HG02642 (cell line): Measurements from ENCODE around the gene KLF5.
"Not testable (repeated sequence)": the region's sequence is repeated elsewhere in the genome, so short reads cannot be mapped to it uniquely, and the experiment has no call there.

Experiments used
- ATAC-seq: cut with Tn5 transposase; IDR thresholded peaks from one replicate; pipeline ENCODE4 v1.9.1; 2021; ENCODE audit warnings: mild to moderate bottlenecking; ENCODE audit not compliant: unreplicated experiment, poor library complexity

The KLF5 gene

DNA sequence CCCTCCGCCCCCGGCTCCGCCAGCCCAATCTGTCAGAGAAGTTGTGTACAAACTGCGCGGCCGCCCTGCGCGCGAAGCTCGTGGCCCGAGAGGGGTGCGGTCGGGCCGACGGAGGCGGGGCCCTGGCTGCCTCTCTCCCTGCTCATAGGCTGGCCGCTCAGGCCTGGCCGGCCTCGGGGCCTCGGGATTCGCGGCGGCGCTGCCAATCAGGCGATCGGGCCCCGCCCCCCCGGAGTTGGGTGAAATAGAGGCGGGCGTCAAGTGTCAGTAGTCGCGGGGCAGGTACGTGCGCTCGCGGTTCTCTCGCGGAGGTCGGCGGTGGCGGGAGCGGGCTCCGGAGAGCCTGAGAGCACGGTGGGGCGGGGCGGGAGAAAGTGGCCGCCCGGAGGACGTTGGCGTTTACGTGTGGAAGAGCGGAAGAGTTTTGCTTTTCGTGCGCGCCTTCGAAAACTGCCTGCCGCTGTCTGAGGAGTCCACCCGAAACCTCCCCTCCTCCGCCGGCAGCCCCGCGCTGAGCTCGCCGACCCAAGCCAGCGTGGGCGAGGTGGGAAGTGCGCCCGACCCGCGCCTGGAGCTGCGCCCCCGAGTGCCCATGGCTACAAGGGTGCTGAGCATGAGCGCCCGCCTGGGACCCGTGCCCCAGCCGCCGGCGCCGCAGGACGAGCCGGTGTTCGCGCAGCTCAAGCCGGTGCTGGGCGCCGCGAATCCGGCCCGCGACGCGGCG is at the start of gene KLF5:
KLF5 (plus strand) TSS at position 270 of the 724 bp plus-strand sequence; CDS start at position 593, 323 bp downstream.
- ATAC-seq = peak; percentile 98

DNA sequence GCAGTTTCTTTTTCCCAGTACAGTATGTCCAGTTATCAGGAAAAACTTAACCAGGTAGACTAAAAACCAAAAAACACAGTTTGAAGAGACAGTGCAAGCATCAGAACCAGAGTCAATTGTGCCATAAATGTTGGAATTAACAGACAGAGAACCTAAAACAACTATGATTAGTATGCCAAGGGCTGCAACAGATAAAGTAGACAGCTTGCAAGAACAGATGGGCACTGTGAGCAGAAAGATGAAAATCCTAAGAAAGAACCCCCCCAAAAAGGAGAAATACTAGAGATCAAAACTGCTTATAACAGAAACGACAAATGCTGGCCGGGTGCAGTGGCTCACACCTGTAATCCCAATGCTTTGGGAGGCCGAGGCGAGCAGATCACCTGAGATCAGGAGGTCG is 47.1 kb upstream of the KLF5 start:
- no peak for ATAC-seq

DNA sequence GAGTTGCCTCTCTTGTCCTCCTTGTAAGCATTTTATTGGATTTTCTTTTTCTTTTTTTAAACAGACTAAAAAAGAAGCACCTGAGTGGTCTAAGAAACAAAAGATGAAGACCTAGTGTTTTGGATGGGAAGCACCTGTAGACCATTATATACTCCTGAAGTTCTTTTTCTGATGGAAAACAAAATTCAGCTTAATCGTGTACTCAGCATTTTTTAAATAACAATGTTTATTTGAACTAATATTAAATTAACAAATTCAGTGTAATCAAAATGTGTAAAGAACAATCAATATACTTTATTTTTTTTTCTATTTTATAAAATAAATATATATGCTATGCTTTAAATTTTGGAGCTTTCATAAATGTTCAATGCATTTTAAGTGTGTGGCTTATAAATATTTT is 43.0 kb upstream of the KLF5 start:
- no peak for ATAC-seq

DNA sequence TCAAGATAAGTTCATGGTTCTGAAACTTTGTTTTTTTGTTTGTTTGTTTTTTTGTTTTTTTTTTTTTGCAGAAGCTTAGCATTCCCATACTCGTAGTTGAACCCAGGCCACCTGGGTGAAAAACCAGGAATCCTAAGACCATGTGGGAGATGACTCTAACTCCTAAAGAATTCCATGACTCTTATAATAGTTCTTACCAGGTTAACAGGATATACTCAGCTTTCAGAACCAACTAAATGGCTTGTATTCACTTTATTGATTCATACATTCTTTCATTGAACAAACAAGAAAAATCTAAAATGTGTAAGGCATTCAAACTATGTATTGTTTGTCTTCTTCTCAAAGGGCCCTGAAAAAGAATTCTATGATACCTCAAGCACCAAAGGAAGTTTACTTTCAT is 40.5 kb upstream of the KLF5 start:
- ATAC-seq = no peak

DNA sequence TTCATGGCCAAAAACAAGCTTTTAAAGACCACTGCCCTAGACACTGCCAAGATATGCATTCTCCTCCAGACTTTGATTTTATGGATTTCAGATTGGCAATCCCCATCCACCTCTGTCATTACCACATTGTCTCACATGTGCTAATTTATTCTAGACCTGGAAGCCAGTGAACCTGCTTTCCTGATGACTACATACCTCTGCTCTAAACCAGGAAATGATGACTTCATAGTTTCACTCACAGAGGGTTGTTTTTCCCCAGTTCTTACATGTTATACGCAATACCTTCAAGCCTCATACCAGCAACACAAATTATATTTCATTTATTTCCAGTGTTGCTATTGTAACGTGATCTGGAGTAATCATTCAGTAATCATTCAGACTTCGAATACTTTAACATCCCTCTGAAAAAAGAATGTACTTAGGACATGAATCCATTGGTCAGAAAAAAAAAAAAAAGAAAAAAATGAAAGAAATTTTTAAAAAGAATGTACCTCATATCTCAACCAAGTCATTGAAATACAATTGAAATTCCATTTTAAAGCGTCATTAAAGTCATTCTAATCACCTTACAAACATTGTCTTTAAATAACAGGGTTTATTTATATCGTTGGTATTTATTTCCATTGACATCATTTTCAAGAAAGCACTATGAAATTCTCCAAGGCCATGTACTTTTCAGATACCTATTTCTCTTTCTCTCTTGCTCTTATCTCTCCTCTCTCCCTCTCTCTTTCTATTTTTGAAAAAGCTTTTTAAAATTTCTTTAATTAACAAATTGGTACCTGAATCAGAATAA is 33.4 kb upstream of the KLF5 start:
- peak; percentile 76 for ATAC-seq

DNA sequence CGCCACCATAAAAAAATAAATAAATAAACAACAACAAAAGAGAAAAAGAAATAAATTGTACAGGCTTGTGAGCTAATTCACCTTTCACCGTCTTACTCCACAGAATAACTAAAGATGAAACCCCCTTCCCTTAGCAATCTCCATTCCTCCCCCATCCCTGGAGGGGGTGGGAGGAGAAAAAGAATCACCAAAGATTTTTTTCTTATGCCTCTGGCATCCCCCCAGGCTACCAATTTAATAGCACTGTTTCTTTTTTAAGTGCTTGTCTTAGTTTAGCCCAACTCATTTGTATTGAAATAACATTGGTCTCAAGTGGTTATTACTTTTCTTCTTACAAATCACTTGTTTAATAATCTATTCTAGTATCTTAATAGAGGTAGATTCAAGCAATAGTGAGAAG is 23.9 kb upstream of the KLF5 start:
- no peak for ATAC-seq

DNA sequence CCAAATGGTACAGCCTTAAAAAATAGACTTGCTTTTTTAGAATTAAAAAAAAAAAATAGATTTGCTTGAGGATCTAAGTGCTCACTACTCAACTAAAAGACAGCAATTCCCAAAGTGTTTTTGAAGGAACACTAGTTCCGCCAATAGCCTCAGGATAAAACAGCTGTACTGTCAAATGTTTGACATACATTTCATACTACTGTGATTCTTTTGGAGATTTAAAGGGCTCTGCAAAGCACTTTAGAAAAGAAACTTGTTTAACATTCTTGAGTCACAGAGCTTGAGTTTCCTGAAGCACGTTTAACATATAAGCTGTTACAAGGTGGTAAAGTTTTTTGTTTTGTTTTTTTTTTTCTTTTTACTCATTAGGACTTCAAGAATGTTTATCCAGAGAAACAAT is 23.1 kb upstream of the KLF5 start:
- ATAC-seq = no peak

DNA sequence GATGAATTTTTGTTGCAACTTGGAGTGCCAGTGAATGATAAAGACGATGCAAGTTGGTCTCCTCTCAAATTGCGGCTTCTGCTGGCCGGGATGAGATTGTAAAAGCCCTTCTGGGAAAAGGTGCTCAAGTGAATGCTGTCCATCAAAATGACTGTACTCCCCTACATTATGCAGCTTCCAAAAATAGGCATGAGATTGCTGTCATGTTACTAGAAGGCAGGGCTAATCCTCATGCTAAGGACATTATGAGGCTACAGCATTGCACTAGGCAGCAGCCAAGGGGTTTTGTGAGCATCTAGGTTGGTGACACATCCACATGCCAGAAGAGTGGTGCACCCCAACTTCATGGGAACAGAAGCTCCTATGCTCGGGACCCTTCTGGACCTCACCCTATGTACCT is 22.2 kb upstream of the KLF5 start:
- no peak for ATAC-seq

DNA sequence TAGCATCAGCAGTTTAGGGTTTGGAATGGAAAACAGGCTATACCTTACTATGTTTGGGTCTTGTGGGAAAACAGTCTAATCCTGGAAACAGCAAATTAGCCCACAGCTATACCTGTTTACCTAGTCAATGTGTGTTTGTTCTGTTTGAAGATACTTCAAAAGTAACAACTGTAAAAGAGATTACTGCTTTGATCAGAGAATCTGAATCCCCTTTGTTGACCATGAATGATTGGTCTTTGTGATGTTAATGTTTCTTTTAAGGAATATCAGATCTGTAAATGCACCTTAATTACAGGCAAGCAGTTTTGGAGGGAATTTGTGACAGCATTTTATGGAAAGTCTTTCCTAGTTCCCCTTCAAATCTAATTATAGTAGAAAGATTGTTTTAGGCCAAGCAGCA is 20.7 kb upstream of the KLF5 start:
- ATAC-seq = no peak

DNA sequence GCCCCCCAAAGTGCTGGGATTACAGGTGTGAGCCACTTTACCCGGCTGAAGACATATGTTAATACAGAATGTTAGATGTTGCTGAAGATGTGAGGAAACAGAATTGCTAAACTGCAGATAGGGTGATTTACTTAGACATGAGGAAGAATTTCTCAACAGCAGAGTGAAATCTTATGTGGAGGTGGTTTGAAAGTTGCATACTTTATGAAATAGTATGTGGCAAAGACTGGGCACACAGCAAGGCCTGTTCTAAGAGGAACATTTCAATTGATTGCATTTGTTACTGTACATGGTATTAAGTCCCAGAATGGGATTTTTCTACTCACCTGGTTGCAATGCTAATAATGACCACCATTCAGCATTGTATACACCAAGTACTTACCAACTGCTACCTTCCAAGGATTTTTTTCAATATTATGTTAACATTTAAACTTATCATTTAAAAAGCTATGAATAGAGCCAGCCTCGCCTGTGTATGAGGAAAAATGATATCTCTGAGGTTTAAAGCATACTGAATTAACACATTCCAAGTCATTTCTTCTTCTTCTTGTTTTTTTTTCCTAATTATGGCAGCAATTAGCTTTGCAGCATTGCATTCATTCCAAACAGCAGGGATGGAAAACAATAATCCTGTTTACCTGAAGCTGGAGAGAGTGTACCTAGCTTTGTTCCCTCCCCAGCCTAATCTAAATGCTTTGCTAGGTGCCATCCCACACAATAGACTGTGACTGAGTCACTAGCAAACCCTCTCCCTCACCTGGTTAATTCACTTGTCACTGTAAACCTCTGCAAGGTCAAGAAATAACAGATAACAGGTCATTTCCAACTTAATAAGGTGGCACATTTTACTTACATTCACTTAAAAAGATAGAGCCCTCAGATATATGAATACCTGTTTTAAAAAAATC is 19.4 kb upstream of the KLF5 start:
- ATAC-seq = no peak

DNA sequence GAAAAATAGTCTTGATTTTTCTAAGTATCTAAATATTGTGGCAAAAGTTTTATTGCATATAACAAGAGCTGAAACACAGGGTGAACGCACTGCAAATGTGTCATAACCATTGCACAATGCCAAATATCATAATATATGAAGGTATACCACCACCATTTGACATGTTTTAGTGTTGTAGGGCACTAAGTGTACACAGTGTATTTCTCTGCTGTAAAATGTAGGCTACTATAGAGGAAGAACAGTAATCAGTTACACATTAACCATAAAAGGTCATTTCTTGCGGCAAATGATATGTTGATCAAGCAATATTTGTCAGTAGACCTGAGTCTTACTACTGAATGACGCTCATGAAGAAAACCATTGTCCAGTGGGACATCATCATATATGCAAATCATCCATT is 18.3 kb upstream of the KLF5 start:
- ATAC-seq = no peak

DNA sequence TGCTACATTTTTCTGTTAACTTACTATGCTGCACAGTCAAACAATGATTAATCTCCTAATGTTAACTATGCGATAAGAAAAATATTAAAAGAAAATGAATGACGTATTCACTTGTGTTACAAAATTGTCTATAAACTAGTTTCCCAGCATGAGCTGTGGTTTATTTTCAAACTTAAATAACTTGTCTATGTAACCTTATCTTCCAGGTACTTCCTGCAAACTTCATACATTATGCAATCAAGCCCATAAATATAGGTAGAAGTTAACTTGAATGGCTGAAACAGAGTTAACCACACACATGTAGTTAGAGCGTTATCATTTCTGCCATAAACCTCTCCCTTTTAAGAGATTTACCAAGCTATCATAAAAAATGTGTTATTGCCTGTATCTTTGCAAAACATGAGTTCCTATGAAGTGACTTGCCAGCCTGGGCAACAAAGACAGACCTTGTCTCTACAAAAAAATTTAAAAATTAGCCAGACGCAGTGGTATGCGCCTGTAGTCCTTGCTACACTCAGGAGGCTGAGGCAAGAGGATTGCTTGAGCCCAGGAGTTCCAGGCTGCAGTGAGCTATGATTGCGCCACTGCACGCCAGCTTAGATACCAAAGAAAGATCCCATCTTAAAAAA is 17.7 kb upstream of the KLF5 start:
- ATAC-seq = no peak

DNA sequence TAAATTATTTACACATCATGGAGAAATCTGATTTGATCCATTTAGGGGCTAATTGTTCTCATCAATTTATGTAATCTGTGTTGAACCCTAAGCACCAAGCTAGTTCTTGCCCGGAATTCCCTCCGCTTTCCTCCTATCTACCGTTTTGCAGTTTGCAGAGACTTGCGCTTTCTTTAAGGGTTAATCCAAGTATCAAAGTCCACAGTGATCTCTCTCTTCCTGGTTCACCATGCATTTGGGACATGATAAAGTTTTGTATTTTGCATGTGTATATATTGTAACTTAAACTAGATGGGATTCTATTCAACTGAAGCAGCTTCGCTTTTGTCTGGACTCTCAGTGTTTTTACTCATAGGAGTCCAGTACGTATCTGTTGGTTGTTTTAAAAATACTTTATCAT is 13.8 kb upstream of the KLF5 start:
- ATAC-seq = no peak

DNA sequence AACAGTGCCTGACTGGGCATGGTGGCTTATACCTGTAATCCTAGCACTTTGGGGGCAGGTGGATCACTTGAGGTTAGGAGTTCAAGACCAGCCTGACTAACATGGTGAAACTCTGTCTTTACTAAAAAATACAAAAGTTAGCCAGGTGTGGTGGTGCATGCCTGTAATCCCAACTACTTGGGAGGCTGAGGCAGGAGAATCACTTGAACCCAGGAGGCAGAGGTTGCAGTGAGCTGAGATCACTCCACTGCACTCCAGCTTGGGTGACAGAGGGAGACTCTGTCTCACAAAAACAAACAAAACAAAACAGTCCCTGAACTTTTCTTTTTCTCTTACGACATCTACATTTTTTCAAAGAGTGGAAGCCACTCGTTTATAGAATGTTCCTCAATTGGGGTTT is 10.2 kb upstream of the KLF5 start:
- not testable (repeated sequence) for ATAC-seq

DNA sequence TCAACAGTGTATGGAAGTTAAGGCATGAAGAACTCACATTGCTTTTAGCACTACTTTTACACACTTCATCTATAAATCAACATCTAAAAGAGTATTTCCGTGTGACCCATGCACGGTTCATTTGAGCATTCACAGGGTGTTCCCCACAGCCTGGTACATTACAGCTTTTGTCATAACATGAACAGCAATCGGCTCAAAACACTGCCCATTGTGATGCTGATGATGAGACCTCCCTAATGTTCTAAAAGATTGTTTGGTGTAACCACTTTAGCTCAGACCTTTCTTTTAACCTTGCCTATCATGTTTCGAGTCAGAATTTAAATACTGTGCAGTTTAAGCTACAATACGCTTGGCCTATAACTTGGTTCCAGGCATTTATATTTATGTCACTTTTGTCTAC is 4.1 kb upstream of the KLF5 start:
- ATAC-seq = no peak

DNA sequence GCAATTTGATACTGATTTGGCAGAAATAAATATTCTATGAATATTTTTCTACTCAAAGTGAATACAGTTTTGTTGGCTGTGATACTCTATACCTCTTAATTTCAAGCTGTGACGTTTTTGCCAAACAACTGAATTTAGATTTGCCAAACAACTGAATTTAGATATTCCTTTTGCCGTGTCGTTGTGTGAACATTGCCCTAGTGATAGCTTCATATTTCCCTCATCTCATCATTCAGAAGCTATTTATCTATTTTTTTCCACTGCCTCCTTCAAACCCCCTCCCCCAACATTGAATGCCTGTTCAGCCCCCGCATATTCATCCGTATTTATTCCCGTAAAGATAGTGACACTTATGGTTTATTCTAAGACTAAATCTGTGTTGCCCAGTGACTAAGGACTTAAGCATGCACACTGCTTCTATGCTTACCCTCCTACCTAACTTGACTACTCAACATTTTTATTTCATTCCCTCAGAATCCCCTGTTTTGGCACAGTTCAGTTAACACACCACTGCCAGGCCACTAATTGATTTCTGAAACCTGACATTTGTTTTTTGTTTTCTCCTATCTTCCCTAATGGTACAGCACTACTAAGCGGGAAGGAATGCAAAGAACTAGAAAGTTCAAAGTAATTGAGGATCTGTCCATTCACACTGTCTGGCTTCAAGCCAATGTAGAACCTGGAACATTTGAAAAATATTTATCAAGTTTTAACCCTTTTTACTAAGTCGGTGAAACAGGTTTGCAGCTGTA is 2.8 kb upstream of the KLF5 start:
- ATAC-seq = no peak

DNA sequence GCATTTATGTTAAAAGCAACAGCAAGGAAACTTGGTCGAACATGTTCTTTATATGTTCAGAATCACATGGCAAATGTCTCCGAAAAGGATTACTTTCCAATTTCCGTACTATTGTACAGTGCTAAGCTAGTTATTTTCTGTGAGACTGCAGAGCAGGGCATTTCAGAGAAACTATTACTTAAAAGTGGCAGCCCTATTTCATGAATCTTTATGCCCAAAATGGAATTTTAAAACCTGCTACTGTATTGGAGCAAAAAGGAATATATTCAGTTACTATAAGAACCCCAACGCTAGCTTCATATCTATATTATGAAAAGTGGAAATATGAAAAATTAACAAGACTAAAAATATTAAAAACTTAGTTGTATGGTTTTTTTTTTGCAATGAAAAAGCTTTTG is 2.2 kb upstream of the KLF5 start:
- ATAC-seq = no peak

DNA sequence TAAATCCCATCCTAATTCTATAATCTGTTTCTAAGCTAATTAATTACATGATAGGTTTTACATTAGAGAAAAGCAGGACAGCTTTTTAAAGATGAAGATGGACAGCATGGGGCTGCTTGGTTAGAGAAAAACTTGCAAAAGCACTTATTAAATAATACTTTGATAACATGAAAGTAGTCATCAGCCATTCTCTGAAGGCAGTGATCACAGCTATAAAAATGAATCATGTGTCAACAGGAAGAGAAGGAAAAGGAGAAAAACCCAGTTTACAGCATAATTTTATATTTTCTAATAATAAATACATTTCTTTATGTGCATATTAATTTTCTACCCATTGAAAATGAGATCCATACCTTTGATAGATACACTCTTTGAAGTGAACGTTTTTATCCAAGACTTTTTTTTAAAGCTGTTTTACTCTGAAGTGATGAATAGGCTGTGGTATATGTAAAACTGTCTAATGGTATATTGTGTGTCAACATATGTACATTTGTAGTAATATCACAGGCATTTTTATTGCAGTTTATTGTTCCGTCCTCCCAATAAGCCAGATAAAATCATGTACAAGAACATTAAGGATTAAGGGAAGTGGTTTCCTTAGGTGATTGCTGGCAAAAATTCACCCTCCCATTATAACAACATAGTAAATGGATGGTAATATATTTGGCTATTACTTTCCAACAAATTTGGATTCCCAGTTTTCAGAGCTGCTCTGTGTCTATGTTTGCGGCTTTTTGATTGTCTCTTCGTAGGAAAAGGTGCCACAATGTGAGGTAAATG is 1.3 kb upstream of the KLF5 start:
- ATAC-seq = no peak

DNA sequence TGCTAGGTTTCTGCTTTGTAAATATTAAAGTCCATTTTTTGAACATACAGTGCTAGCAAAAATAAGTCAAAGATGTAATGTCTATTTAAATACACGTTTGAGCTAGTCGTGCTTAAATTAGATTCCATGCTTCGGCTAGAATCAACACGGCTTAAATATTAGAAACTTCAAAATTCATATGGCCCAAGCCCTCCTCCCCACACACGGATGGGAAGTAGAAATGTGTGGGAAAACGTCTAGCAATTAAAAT is 816 bp upstream of the KLF5 start:
- no peak for ATAC-seq

DNA sequence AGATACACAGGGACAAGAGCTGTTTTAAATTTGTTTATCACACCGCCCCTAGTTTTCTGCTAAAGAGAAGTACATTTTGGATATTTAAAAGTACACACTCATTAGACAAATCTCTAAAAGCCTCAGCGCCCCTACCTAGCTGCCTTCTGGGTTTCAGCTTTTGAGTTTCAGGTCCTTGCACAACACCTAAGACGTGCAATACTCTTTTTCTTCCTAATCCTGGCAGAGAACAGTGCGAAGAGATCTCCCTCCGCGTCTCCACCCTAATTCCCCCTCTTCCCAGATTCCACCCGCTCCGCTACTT is 421 bp upstream of the KLF5 start:
- peak; percentile 17 for ATAC-seq
